Muscle of leg (tissue), 11 donors: ENCODE results near the gene HAUS5. TPM values are rescaled to one million over a fixed set of nuclear protein-coding genes. Genes with fewer than 3 reads are reported as not detected.

Source experiments
- DNase-seq: peaks from one replicate; pipeline ENCODE4 v3.0.0; 2013
- H3K27ac ChIP-seq: one replicate; pipeline ENCODE4 v1.5.1; 2013; ENCODE audit warnings: mild to moderate bottlenecking, low read length, control low read depth
- H3K27me3 ChIP-seq: one replicate; pipeline ENCODE4 v1.6.1; 2013; ENCODE audit warnings: low read length; ENCODE audit not compliant: control insufficient read depth, insufficient read depth
- H3K36me3 ChIP-seq: one replicate; pipeline ENCODE4 v1.6.1; 2013; ENCODE audit warnings: low read length; ENCODE audit not compliant: control insufficient read depth, insufficient read depth
- H3K4me1 ChIP-seq: one replicate; pipeline ENCODE4 v1.6.1; 2013; ENCODE audit warnings: low read length; ENCODE audit not compliant: control insufficient read depth, insufficient read depth
- H3K4me3 ChIP-seq: one replicate; pipeline ENCODE4 v1.5.1; 2013; ENCODE audit warnings: low read length, control low read depth
- H3K9me3 ChIP-seq: replicated peaks from 2 replicates; pipeline ENCODE4 v1.6.1; 2013; ENCODE audit warnings: low read depth, low read length; ENCODE audit not compliant: control insufficient read depth
- WGBS: methylation state at CpG from one replicate; pipeline ENCODE4 v1.1.5; 2013; ENCODE audit warnings: missing lambda C conversion rate; ENCODE audit not compliant: insufficient coverage; 5-methylcytosine and 5-hydroxymethylcytosine counted together
- polyA plus RNA-seq, 8 donors: library from polyadenylated mRNA; unstranded; fragments of 120-200 nt; gene quantifications; one replicate each; pipeline versions ENCODE4 v1.2.1 to v1.2.3, GENCODE V29; 2013; ENCODE audit warnings: inconsistent platforms in 1 of 8, low replicate concordance in 1 of 8; ENCODE audit not compliant: insufficient read length in 8 of 8, insufficient read depth in 1 of 8
- total RNA-seq: library from RNA; stranded (reverse); fragments of 120-200 nt; gene quantifications from one replicate; pipeline ENCODE4 v1.2.4, GENCODE V29; 2013

The HAUS5 gene
- total and polyA plus RNA-seq, 9 donors, result 9.4 to 16.1 (median 12.5) TPM

- Histone ChIP-seq H3K27ac (no peak within 1 kb of the TSS), H3K27me3 (peaks cover 2% of the 10 kb centered on the region), H3K4me1 (no peaks in the 10 kb centered on the region), H3K9me3 (no peaks in the 10 kb centered on the region), H3K36me3 (peaks cover 23% of the 10 kb centered on the region), H3K4me3 (no peak within 1 kb of the TSS)
- WGBS, result 81% methylated on average over 11 of the region's 16 CpGs
- no peak for DNase-seq
These were observed 53.8 kb downstream of the HAUS5 start, which contains the start of gene UPK1A for GRCh38 chr19:35666251-35666913. TSS of gene UPK1A (plus strand) at chr19:35666517. CDS start at chr19:35666813, 296 bp downstream.

GRCh38 chr19:35669566-35669965, 57.0 kb downstream of the HAUS5 start:
- H3K4me1 ChIP-seq, result peaks cover 2% of the 10 kb centered on the region
- WGBS, result 63% methylated on average over 5 of the region's 6 CpGs
- peaks cover 7% of the 10 kb centered on the region for H3K36me3 ChIP-seq
- H3K9me3 ChIP-seq, result no peaks in the 10 kb centered on the region
- no peak overlapping the region for H3K27ac ChIP-seq
- H3K4me3 ChIP-seq, result no peak overlapping the region
- no peak for DNase-seq
- H3K27me3 ChIP-seq, result peaks cover 28% of the 10 kb centered on the region

GRCh38 chr19:35669974-35670373, 57.4 kb downstream of the HAUS5 start:
- WGBS, result 60% methylated on average over 4 of the region's 4 CpGs
- H3K4me3 ChIP-seq, result no peak overlapping the region
- DNase-seq, result no peak
- no peak overlapping the region for H3K27ac ChIP-seq
- peaks cover 6% of the 10 kb centered on the region for H3K36me3 ChIP-seq
- H3K4me1 ChIP-seq, result peaks cover 2% of the 10 kb centered on the region
- no peaks in the 10 kb centered on the region for H3K9me3 ChIP-seq
- peaks cover 29% of the 10 kb centered on the region for H3K27me3 ChIP-seq

GRCh38 chr19:35670686-35671085, 58.2 kb downstream of the HAUS5 start:
- no CpG with 5 or more reads among the region's 1 CpG for WGBS
- no peak overlapping the region for H3K27ac ChIP-seq
- no peaks in the 10 kb centered on the region for H3K9me3 ChIP-seq
- peaks cover 2% of the 10 kb centered on the region for H3K4me1 ChIP-seq
- no peak for DNase-seq
- H3K36me3 ChIP-seq, result no peaks in the 10 kb centered on the region
- no peak overlapping the region for H3K4me3 ChIP-seq
- H3K27me3 ChIP-seq, result peaks cover 29% of the 10 kb centered on the region

- Histone ChIP-seq H3K9me3 (no peaks in the 10 kb centered on the region), H3K27ac (no peak overlapping the region), H3K4me1 (peaks cover 2% of the 10 kb centered on the region), H3K27me3 (peaks cover 29% of the 10 kb centered on the region), H3K36me3 (no peaks in the 10 kb centered on the region), H3K4me3 (no peak overlapping the region)
- DNase-seq, result no peak
- no CpG with 5 or more reads among the region's 3 CpGs for WGBS
These were observed 59.3 kb downstream of the HAUS5 start for GRCh38 chr19:35671818-35672217.

GRCh38 chr19:35673121-35673804, 60.7 kb downstream of the HAUS5 start:
- Histone ChIP-seq H3K36me3 (no peaks in the 10 kb centered on the region), H3K4me1 (peaks cover 2% of the 10 kb centered on the region), H3K27me3 (peaks cover 29% of the 10 kb centered on the region), H3K9me3 (no peaks in the 10 kb centered on the region), H3K27ac (no peak overlapping the region), H3K4me3 (no peak overlapping the region)
- 1% methylated on average over 33 of the region's 39 CpGs for WGBS
- no peak for DNase-seq

Other genes starting within 250 kb of the HAUS5 start
- not detected for gene GPR42, start 241.7 kb upstream of the HAUS5 start, total RNA-seq
- gene GPR42, start 241.7 kb upstream of the HAUS5 start, polyA plus RNA-seq, result under 1 TPM in 1 of 8 donors, not detected in 7; 0.15 TPM
- gene FFAR2, start 164.5 kb upstream of the HAUS5 start, total RNA-seq, result 0.22 TPM
- gene FFAR2, start 164.5 kb upstream of the HAUS5 start, polyA plus RNA-seq, result under 1 TPM in 7 of 8 donors, not detected in 1; 0.10 to 0.73 (median 0.23) TPM
- gene KRTDAP, start 122.3 kb upstream of the HAUS5 start, total RNA-seq, result 0.18 TPM
- 10 to 100 TPM in 1 of 8 donors, 1 to 10 TPM in 1, under 1 TPM in 2, not detected in 4; 0.43 to 36.6 (median 3.6) TPM for gene KRTDAP, start 122.3 kb upstream of the HAUS5 start, polyA plus RNA-seq
- gene DMKN, start 99.1 kb upstream of the HAUS5 start, total RNA-seq, result 2.0 TPM
- gene DMKN, start 99.1 kb upstream of the HAUS5 start, polyA plus RNA-seq, result 10 to 100 TPM in 1 of 8 donors, 1 to 10 TPM in 7; 1.1 to 22.6 (median 2.1) TPM
- not detected for gene SBSN, start 84.4 kb upstream of the HAUS5 start, total RNA-seq
- 1 to 10 TPM in 1 of 8 donors, under 1 TPM in 3, not detected in 4; 0.10 to 5.1 (median 0.40) TPM for gene SBSN, start 84.4 kb upstream of the HAUS5 start, polyA plus RNA-seq
- gene GAPDHS, start 79.3 kb upstream of the HAUS5 start, total RNA-seq, result not detected
- not detected for gene GAPDHS, start 79.3 kb upstream of the HAUS5 start, polyA plus RNA-seq
- 51.4 TPM for gene TMEM147, start 67.1 kb upstream of the HAUS5 start, total RNA-seq
- 10 to 100 TPM; 41.5 to 50.1 (median 44.6) TPM for gene TMEM147, start 67.1 kb upstream of the HAUS5 start, polyA plus RNA-seq
- gene ATP4A, start 49.1 kb upstream of the HAUS5 start, total RNA-seq, result not detected
- gene ATP4A, start 49.1 kb upstream of the HAUS5 start, polyA plus RNA-seq, result under 1 TPM in 1 of 8 donors, not detected in 7; 0.52 TPM
- gene PMIS2, start 26.6 kb upstream of the HAUS5 start, total RNA-seq, result not detected
- not detected for gene PMIS2, start 26.6 kb upstream of the HAUS5 start, polyA plus RNA-seq
- gene RBM42, start 16.3 kb downstream of the HAUS5 start, total RNA-seq, result 32.8 TPM
- 10 to 100 TPM; 44.7 to 55.3 (median 51.5) TPM for gene RBM42, start 16.3 kb downstream of the HAUS5 start, polyA plus RNA-seq
- 1.6 TPM for gene ETV2, start 29.0 kb downstream of the HAUS5 start, total RNA-seq
- gene ETV2, start 29.0 kb downstream of the HAUS5 start, polyA plus RNA-seq, result 1 to 10 TPM; 1.7 to 4.9 (median 3.2) TPM
- 582 TPM for gene COX6B1, start 35.6 kb downstream of the HAUS5 start, total RNA-seq
- gene COX6B1, start 35.6 kb downstream of the HAUS5 start, polyA plus RNA-seq, result 100 to 1,000 TPM; 263 to 328 (median 300) TPM
- not detected for gene UPK1A, start 53.8 kb downstream of the HAUS5 start, total RNA-seq
- 1 to 10 TPM in 1 of 8 donors, under 1 TPM in 2, not detected in 5; 0.17 to 7.7 (median 0.28) TPM for gene UPK1A, start 53.8 kb downstream of the HAUS5 start, polyA plus RNA-seq
- gene ZBTB32, start 91.8 kb downstream of the HAUS5 start, total RNA-seq, result not detected
- under 1 TPM in 6 of 8 donors, not detected in 2; 0.25 to 0.40 (median 0.36) TPM for gene ZBTB32, start 91.8 kb downstream of the HAUS5 start, polyA plus RNA-seq
- 7.6 TPM for gene KMT2B, start 105.3 kb downstream of the HAUS5 start, total RNA-seq
- 10 to 100 TPM; 17.3 to 33.7 (median 25.3) TPM for gene KMT2B, start 105.3 kb downstream of the HAUS5 start, polyA plus RNA-seq
- gene IGFLR1, start 129.7 kb downstream of the HAUS5 start, total RNA-seq, result 2.1 TPM
- 1 to 10 TPM; 3.0 to 5.6 (median 3.9) TPM for gene IGFLR1, start 129.7 kb downstream of the HAUS5 start, polyA plus RNA-seq
- 14.6 TPM for gene U2AF1L4, start 132.7 kb downstream of the HAUS5 start, total RNA-seq
- 10 to 100 TPM; 10.6 to 17.6 (median 14.1) TPM for gene U2AF1L4, start 132.7 kb downstream of the HAUS5 start, polyA plus RNA-seq
- gene PSENEN, start 132.9 kb downstream of the HAUS5 start, total RNA-seq, result 40.2 TPM
- 10 to 100 TPM; 34.1 to 45.1 (median 36.8) TPM for gene PSENEN, start 132.9 kb downstream of the HAUS5 start, polyA plus RNA-seq
- gene LIN37, start 135.8 kb downstream of the HAUS5 start, total RNA-seq, result 10.2 TPM
- gene LIN37, start 135.8 kb downstream of the HAUS5 start, polyA plus RNA-seq, result 10 to 100 TPM in 5 of 8 donors, 1 to 10 TPM in 3; 9.2 to 12.8 (median 10.9) TPM
- 46.7 TPM for gene HSPB6, start 144.3 kb downstream of the HAUS5 start, total RNA-seq
- 100 to 1,000 TPM; 236 to 741 (median 528) TPM for gene HSPB6, start 144.3 kb downstream of the HAUS5 start, polyA plus RNA-seq
- 3.9 TPM for gene PROSER3, start 145.4 kb downstream of the HAUS5 start, total RNA-seq
- gene PROSER3, start 145.4 kb downstream of the HAUS5 start, polyA plus RNA-seq, result 10 to 100 TPM in 6 of 8 donors, 1 to 10 TPM in 2; 6.9 to 14.6 (median 11.9) TPM
- gene ARHGAP33, start 162.8 kb downstream of the HAUS5 start, total RNA-seq, result 3.6 TPM
- gene ARHGAP33, start 162.8 kb downstream of the HAUS5 start, polyA plus RNA-seq, result 10 to 100 TPM in 7 of 8 donors, 1 to 10 TPM in 1; 8.3 to 28.5 (median 19.4) TPM
- not detected for gene PRODH2, start 200.1 kb downstream of the HAUS5 start, total RNA-seq
- gene PRODH2, start 200.1 kb downstream of the HAUS5 start, polyA plus RNA-seq, result under 1 TPM in 2 of 8 donors, not detected in 6; 0.18 to 0.27 TPM
- 0.09 TPM for gene NPHS1, start 239.8 kb downstream of the HAUS5 start, total RNA-seq
- gene NPHS1, start 239.8 kb downstream of the HAUS5 start, polyA plus RNA-seq, result under 1 TPM in 7 of 8 donors, not detected in 1; 0.04 to 0.37 (median 0.21) TPM
- 0.31 TPM for gene KIRREL2, start 244.2 kb downstream of the HAUS5 start, total RNA-seq
- 1 to 10 TPM in 1 of 8 donors, under 1 TPM in 7; 0.28 to 1.0 (median 0.58) TPM for gene KIRREL2, start 244.2 kb downstream of the HAUS5 start, polyA plus RNA-seq